Measurements from ENCODE around the gene USP28.

Gene USP28

DNA sequence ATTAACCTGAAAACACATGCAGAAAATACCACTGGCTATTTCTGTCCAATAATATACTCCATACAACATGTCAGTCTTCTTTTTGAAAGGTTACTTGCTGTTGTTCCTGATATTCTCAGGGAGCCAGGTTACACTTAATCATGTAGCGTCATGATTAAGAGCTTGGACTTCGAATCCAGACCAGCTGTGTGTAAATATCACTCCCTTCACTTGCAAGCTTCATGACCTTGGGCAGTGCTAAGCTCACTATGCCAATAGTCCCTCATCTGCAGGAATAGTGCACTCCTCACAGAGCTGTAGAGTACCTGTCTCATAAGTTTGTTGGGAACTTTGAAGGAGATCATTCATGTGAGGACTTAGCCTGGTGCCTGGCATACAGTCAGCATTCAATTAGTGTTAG is 31.1 kb upstream of the USP28 start:
- in situ Hi-C loops (cut with HindIII; ENCODE audit: low sequenced_read_pairs) = no loop called here
- no peak for DNase-seq (ENCODE audit: low read depth, low spot score)
- TF ChIP-seq, protein P1, sequence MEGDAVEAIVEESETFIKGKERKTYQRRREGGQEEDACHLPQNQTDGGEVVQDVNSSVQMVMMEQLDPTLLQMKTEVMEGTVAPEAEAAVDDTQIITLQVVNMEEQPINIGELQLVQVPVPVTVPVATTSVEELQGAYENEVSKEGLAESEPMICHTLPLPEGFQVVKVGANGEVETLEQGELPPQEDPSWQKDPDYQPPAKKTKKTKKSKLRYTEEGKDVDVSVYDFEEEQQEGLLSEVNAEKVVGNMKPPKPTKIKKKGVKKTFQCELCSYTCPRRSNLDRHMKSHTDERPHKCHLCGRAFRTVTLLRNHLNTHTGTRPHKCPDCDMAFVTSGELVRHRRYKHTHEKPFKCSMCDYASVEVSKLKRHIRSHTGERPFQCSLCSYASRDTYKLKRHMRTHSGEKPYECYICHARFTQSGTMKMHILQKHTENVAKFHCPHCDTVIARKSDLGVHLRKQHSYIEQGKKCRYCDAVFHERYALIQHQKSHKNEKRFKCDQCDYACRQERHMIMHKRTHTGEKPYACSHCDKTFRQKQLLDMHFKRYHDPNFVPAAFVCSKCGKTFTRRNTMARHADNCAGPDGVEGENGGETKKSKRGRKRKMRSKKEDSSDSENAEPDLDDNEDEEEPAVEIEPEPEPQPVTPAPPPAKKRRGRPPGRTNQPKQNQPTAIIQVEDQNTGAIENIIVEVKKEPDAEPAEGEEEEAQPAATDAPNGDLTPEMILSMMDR (IDR thresholded peaks at IDR 0.05; ENCODE audit: low read depth, low read length) = no peak
- no peak overlapping the region for H3K4me3 ChIP-seq (ENCODE audit: low read depth, low read length)

DNA sequence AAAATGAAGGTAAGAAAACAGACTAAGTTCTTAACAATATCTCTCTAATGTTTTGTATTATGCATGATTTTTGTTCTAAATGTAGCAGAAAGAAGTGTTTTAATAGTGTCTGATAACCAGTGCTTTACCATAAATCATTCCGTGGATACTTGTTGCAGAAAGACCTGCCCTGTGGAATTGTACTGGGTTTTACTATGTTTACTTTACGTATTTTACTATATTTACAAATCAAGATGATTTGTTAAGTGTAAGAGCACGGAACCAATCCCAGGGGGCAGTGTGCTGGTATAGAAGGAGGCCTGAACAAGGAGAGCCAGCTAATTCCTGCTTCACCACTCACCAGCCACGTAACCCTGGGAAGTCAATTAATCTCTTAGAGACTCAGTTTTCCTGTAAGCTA is 30.7 kb upstream of the USP28 start:
- TF ChIP-seq, protein P1 (IDR thresholded peaks at IDR 0.05; ENCODE audit: low read depth, low read length) = peak; percentile 15
- no peak overlapping the region for H3K4me3 ChIP-seq (ENCODE audit: low read depth, low read length)
- peak; percentile 9 for DNase-seq (ENCODE audit: low read depth, low spot score)

DNA sequence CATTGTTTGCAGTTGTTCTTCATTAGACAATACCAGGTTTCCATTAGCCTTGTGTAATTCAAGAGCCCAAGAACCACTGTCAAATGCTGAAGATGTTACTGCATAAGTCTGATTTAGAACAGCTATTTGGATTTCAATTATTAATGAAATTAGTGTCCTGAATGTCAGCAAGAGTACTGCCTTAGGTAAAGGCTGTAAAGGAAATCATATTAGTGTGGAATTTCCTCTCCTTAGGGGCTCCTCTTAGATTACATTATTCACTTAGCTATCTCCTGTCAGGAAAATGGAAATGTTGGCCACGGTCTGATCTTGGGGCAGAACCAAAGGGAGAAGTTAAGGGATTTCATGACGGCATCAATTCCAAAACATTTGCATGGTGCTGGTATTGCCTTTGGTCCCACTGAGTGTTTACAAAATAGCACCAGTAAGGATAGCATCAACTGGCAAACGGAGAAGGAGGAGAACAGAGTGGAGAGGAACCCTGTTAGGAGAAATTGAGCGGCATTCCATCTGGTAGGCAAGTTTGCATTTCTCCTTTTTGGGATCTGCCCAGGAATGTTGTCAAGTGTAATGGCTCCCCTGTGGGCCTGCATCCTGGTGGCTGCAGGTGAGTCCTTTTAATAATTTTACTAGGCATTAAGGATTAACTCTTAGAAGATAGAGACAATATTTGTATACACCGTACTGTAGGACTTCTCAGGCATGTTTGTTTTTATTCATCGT is 29.2 kb upstream of the USP28 start, which contains the start of gene HTR3B:
Gene HTR3B (plus strand): TSS at position 418 of the 723 bp plus-strand sequence. CDS start 138 bp downstream, at position 556.
- TF ChIP-seq, protein P1 (IDR thresholded peaks at IDR 0.05; ENCODE audit: low read depth, low read length) = no peak
- H3K4me3 ChIP-seq (ENCODE audit: low read depth, low read length) = no peak within 1 kb of the TSS
- in situ Hi-C loops (cut with HindIII; ENCODE audit: low sequenced_read_pairs) = no loop called here
- DNase-seq (ENCODE audit: low read depth, low spot score) = no peak

More for the DNA sequence above, 30.7 kb upstream of the USP28 start:
- in situ Hi-C loops (cut with HindIII; ENCODE audit: low sequenced_read_pairs) = no loop called here

DNA sequence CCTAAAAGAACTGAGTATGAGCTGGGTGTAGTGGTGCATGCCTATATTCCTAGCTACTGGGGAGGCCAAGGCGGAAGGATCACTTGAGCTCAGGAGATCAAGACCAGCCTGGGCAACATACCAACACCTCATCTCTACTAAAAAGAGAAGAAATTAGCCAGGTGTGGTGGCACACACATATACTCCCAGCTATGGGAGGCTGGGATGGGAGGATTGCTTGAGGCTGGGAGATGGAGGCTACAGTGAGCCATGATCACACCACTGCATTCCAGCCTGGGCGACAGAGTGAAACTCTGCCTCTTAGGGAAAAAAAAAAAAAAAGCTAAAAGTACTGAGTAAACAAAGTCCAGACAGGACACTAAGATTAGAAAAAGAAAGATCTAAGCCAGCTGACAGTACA is 25.8 kb upstream of the USP28 start:
- DNase-seq (ENCODE audit: low read depth, low spot score) = no peak
- TF ChIP-seq, protein P1 (IDR thresholded peaks at IDR 0.05; ENCODE audit: low read depth, low read length) = no peak
- no peak overlapping the region for H3K4me3 ChIP-seq (ENCODE audit: low read depth, low read length)
- in situ Hi-C loops (cut with HindIII; ENCODE audit: low sequenced_read_pairs) = no loop called here

DNA sequence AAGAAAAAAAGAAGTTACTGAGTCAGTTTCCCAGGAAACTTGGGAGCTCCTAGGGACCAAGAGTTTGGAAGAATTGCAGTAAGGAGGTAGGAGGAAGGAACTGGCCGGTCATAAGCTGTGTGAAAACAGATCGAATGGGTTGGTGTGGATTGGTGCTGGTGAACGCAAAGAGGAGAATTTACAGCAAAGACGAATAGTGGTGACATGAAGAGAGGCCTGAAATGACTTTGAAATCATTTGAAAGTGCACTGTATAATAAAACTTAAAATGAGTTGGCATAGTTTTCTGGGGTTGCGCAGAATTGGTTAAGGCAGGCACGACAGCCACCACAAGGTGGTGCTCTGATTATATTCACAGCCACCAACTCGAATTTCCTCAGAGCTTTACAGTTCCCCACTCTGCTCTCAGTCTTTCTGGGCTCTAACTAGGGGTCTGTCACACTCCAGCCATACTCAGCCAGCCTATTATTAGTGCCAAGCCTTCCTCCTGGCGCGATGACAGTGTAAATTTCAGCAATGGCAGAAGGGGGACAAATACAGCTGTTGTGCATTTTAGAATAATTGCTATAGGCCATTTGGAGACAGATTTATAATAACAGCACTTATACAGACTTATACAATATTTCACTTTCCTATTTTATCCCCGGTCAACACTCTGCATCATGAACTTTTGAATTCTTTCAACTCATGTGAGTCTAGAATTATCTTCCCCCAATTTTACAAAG is 20.9 kb upstream of the USP28 start:
- DNase-seq (ENCODE audit: low read depth, low spot score) = peak; percentile 35
- no peak overlapping the region for H3K4me3 ChIP-seq (ENCODE audit: low read depth, low read length)
- in situ Hi-C loops (cut with HindIII; ENCODE audit: low sequenced_read_pairs) = no loop called here
- TF ChIP-seq, protein P1 (IDR thresholded peaks at IDR 0.05; ENCODE audit: low read depth, low read length) = peak; percentile 83

DNA sequence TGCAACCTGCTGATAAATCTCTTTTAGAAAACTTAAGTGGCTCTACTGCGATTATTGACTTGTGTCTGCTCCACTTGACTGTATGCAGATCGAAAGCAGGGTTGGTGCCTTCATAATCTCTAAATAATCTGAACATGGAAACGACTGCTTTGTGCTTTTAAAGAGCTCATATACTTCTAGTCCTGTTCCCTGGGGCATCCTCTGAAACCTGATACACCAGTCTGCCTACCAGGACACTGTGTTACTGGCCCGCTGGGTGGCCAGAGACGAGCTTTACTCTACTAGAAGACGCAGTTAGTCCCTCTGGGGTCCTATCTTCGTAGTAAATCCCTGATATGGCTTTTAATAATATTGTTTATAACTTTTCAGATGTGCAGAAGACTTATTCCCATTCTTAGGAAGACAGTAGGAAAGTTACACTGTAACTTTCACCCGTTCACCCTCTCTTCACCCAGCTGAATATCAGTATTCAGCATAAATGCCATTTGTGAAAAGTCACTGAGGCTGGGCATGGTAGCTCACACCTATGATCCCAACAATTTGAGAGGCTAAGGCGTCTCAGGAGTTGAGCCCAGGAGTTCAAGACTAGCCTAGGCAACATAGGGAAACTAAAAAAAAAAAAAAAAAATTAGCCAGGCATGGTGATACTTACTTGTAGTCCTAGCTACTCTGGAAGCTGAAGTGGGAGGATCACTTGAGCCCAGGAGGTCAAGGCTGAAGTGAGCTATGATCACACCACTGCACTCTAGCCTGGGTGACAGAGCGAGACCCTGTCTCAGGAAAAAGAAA is 20.2 kb upstream of the USP28 start:
- peak; percentile 0 for DNase-seq (ENCODE audit: low read depth, low spot score)
- in situ Hi-C loops (cut with HindIII; ENCODE audit: low sequenced_read_pairs) = no loop called here
- TF ChIP-seq, protein P1 (IDR thresholded peaks at IDR 0.05; ENCODE audit: low read depth, low read length) = no peak
- H3K4me3 ChIP-seq (ENCODE audit: low read depth, low read length) = no peak overlapping the region

Data from astrocyte of the spinal cord (primary cell).